B cell (primary cell): Measurements from ENCODE around the gene FAM120AOS.

ENCODE experiments used
- CTCF ChIP-seq: fragments of 200-600 bp; IDR thresholded peaks from one replicate; pipeline ENCODE4 v1.8.0; 2022; ENCODE audit warnings: antibody characterized with exemption, mild to moderate bottlenecking
- EZH2 ChIP-seq: IDR thresholded peaks from 2 replicates; pipeline ENCODE4 v1.6.1; 2012; ENCODE audit warnings: borderline replicate concordance, low read depth, mild to moderate bottlenecking, moderate library complexity, low read length; ENCODE audit not compliant: insufficient read depth, poor library complexity, severe bottlenecking

- TF ChIP-seq CTCF (no peak), EZH2 (no peak)
Measured at GRCh38 chr9:93477397-93477796, 24.0 kb upstream of the FAM120AOS start.
